SK-N-SH (cell line): ENCODE results near the gene TPRKB. TPM values are rescaled to one million over a fixed set of nuclear protein-coding genes. Genes with fewer than 3 reads are reported as not detected.
A peak's percentile ranks its signal among the peaks of the same experiment; 100 is the strongest.

Experiments used
- CTCF ChIA-PET: fragments of 300-600, 350-600 bp; formaldehyde crosslinking; extraction: SDS; loops from one replicate; lab custom pipeline; 2021; lab: Yijun Ruan, JAX
- POLR2A ChIA-PET: fragments of 350-600 bp; sonication (Branson Sonifier 250); formaldehyde crosslinking; extraction: SDS; loops from one replicate; lab custom pipeline; 2020; ENCODE audit warnings: antibody characterized with exemption, inconsistent platforms; lab: Yijun Ruan, JAX
- DNase-seq: peaks from one replicate; pipeline ENCODE4 v3.0.0; 2012
- H2AFZ ChIP-seq: fragments of 200-600 bp; sonication (generic); 2 replicates; pipeline ENCODE4 v1.8.1; 2016; ENCODE audit warnings: antibody characterized with exemption, mild to moderate bottlenecking, low read depth
- H3F3A ChIP-seq: fragments of 200-600 bp; sonication (generic); replicated peaks from 2 replicates; pipeline ENCODE3; 2016; ENCODE audit warnings: antibody characterized with exemption, mild to moderate bottlenecking; ENCODE audit not compliant: insufficient read depth
- H3K27ac ChIP-seq, 2 experiments: fragments of 200-500 bp in 1 of 2; fragments of 200-600 bp in 1 of 2; sonication (Bioruptor generic) in 1 of 2; sonication (generic), shearing (Covaris generic) in 1 of 2; 2 replicates each; pipeline versions ENCODE4 v1.5.1 to v1.6.1; 2014 to 2016; ENCODE audit warnings: low read depth in 2 of 2, inconsistent platforms in 1 of 2, low read length in 1 of 2, mild to moderate bottlenecking in 1 of 2, mixed read lengths in 1 of 2
- H3K27me3 ChIP-seq: fragments of 200-600 bp; sonication (generic), shearing (Covaris generic); 2 replicates; pipeline ENCODE4 v1.6.1; 2016; ENCODE audit warnings: mixed run types; ENCODE audit not compliant: insufficient read depth
- H3K36me3 ChIP-seq, 2 experiments: fragments of 200-500 bp in 1 of 2; fragments of 200-600 bp in 1 of 2; sonication (Bioruptor generic) in 1 of 2; sonication (generic) in 1 of 2; replicated peaks in 1 of 2; 2 replicates each; pipeline versions ENCODE3 to v1.5.1; 2014 to 2016; ENCODE audit warnings: low read length in 1 of 2, mild to moderate bottlenecking in 1 of 2; ENCODE audit not compliant: insufficient read depth in 2 of 2, control insufficient read depth in 1 of 2
- H3K4me1 ChIP-seq, 2 experiments: fragments of 200-500 bp in 1 of 2; fragments of 200-600 bp in 1 of 2; sonication (Bioruptor generic) in 1 of 2; sonication (generic), shearing (Covaris generic) in 1 of 2; 2 replicates each; pipeline versions ENCODE4 v1.5.1 to v1.6.1; 2014 to 2016; ENCODE audit warnings: low read depth in 1 of 2, low read length in 1 of 2, mixed run types in 1 of 2; ENCODE audit not compliant: insufficient read depth in 2 of 2, control insufficient read depth in 1 of 2
- H3K4me2 ChIP-seq: fragments of 200-600 bp; sonication (generic), shearing (Covaris generic); 2 replicates; pipeline ENCODE4 v1.6.1; 2017; ENCODE audit warnings: mixed run types
- H3K4me3 ChIP-seq, 2 experiments: fragments of 200-500 bp in 1 of 2; fragments of 200-600 bp in 1 of 2; sonication (Bioruptor generic) in 1 of 2; sonication (generic), shearing (Covaris generic) in 1 of 2; 2 replicates each; pipeline versions ENCODE4 v1.5.1 to v1.8.1; 2014 to 2016; ENCODE audit warnings: low read depth in 2 of 2, inconsistent platforms in 1 of 2, low read length in 1 of 2, mild to moderate bottlenecking in 1 of 2, mixed read lengths in 1 of 2, moderate library complexity in 1 of 2
- H3K79me2 ChIP-seq: fragments of 200-600 bp; sonication (generic); 2 replicates; pipeline ENCODE4 v1.8.1; 2017; ENCODE audit warnings: mild to moderate bottlenecking; ENCODE audit not compliant: insufficient read depth
- H3K9ac ChIP-seq: fragments of 200-600 bp; sonication (generic); 2 replicates; pipeline ENCODE4 v1.6.1; 2017; ENCODE audit warnings: mixed run types
- H3K9me2 ChIP-seq: fragments of 200-600 bp; sonication (generic); 2 replicates; pipeline ENCODE4 v1.6.1; 2017; ENCODE audit warnings: mixed run types
- H3K9me3 ChIP-seq: fragments of 200-600 bp; sonication (generic); 2 replicates; pipeline ENCODE4 v1.6.1; 2017; ENCODE audit warnings: mixed run types, mild to moderate bottlenecking, moderate library complexity
- H4K20me1 ChIP-seq: fragments of 200-600 bp; sonication (generic); 2 replicates; pipeline ENCODE4 v1.6.1; 2017; ENCODE audit warnings: mild to moderate bottlenecking, mixed run types; ENCODE audit not compliant: insufficient read depth
- CHD2 ChIP-seq: fragments of 150-350 bp; IDR thresholded peaks from 2 replicates; pipeline ENCODE4 v1.6.1; 2018; ENCODE audit warnings: low read length; ENCODE audit not compliant: partially characterized antibody
- ELF1 ChIP-seq: IDR thresholded peaks from 2 replicates; pipeline ENCODE4 v1.4.0; 2012
- EP300 ChIP-seq, 2 experiments: IDR thresholded peaks; 2 replicates each; pipeline versions ENCODE4 v1.4.0 to v1.6.1; 2012; ENCODE audit warnings: borderline replicate concordance in 1 of 2, low read depth in 1 of 2, low read length in 1 of 2
- EZH2phosphoT487 ChIP-seq: fragments of 200-600 bp; sonication (generic); IDR thresholded peaks from 2 replicates; pipeline ENCODE4 v1.6.1; 2017; ENCODE audit warnings: low read depth, mixed run types, mild to moderate bottlenecking, antibody characterized with exemption, moderate library complexity, borderline replicate concordance
- FOSL2 ChIP-seq: IDR thresholded peaks from 2 replicates; pipeline ENCODE4 v1.4.0; 2012; ENCODE audit warnings: low read depth, mild to moderate bottlenecking, moderate library complexity, borderline replicate concordance
- GATA2 ChIP-seq: sonication (generic); formaldehyde crosslinking; IDR thresholded peaks from 2 replicates; pipeline ENCODE4 v1.5.0; 2020; ENCODE audit warnings: mild to moderate bottlenecking, missing genetic modification reagents
- IRF3 ChIP-seq: fragments of 150-350 bp; IDR thresholded peaks from 2 replicates; pipeline ENCODE4 v1.6.1; 2016; ENCODE audit warnings: mild to moderate bottlenecking, low read depth, low read length
- JUND ChIP-seq: IDR thresholded peaks from 2 replicates; pipeline ENCODE4 v1.4.0; 2012
- MXI1 ChIP-seq: IDR thresholded peaks from 2 replicates; pipeline ENCODE4 v1.6.1; 2012; ENCODE audit warnings: mild to moderate bottlenecking, low read depth, low read length, improper control_type of control experiment
- NFIC ChIP-seq: IDR thresholded peaks from 2 replicates; pipeline ENCODE4 v1.4.0; 2012; ENCODE audit warnings: borderline replicate concordance
- POLR2AphosphoS5 ChIP-seq: IDR thresholded peaks from 2 replicates; pipeline ENCODE4 v1.6.1; 2012; ENCODE audit warnings: low read depth, low read length
- REST ChIP-seq: IDR thresholded peaks from 2 replicates; pipeline ENCODE4 v1.6.1; 2012; ENCODE audit warnings: mild to moderate bottlenecking, low read depth, low read length, moderate library complexity
- RFX5 ChIP-seq: IDR thresholded peaks from 2 replicates; pipeline ENCODE4 v1.6.1; 2012; ENCODE audit warnings: mild to moderate bottlenecking, improper control_type of control experiment, low read length
- RXRA ChIP-seq: IDR thresholded peaks from 2 replicates; pipeline ENCODE4 v1.4.0; 2012; ENCODE audit warnings: low read depth, mild to moderate bottlenecking, borderline replicate concordance
- SIN3A ChIP-seq: IDR thresholded peaks from 2 replicates; pipeline ENCODE4 v1.6.1; 2012; ENCODE audit warnings: low read depth, mild to moderate bottlenecking, low read length, moderate library complexity, borderline replicate concordance
- SMC3 ChIP-seq: IDR thresholded peaks from 2 replicates; pipeline ENCODE4 v1.6.1; 2012; ENCODE audit warnings: low read depth, low read length, improper control_type of control experiment
- TAF1 ChIP-seq: IDR thresholded peaks from 2 replicates; pipeline ENCODE4 v1.6.1; 2012; ENCODE audit warnings: low read depth, mild to moderate bottlenecking, low read length, moderate library complexity, borderline replicate concordance
- TCF12 ChIP-seq: IDR thresholded peaks from 2 replicates; pipeline ENCODE4 v1.4.0; 2012
- USF2 ChIP-seq: fragments of 150-350 bp; IDR thresholded peaks from 2 replicates; pipeline ENCODE4 v1.6.1; 2017; ENCODE audit warnings: antibody characterized with exemption, low read length, low read depth, borderline replicate concordance
- WGBS: methylation state at CpG from one replicate; pipeline ENCODE4 v1.1.6; 2017; ENCODE audit warnings: low lambda C conversion rate; 5-methylcytosine and 5-hydroxymethylcytosine counted together
- polyA plus RNA-seq, 3 experiments: library from polyadenylated mRNA; depleted of rRNA; stranded (reverse); fragments of >200 nt; gene quantifications; 2 replicates each; pipeline ENCODE4 v1.2.3, GENCODE V29; 2012

The TPRKB gene
- polyA plus RNA-seq, 1 of the 3 experiments (the other 2 are of a cell fraction), result 32.1 TPM

- H3K27ac ChIP-seq, result no peak overlapping the region
- POLR2A ChIA-PET, result no interaction called here
- no peaks in the 10 kb centered on the region for H3K27me3 ChIP-seq
- TF ChIP-seq EP300 (IDR thresholded peaks at IDR 0.05; ENCODE audit: borderline replicate concordance in 1 of 2, low read depth in 1 of 2, low read length in 1 of 2) (no peak), TAF1 (no peak), SMC3 (no peak), POLR2AphosphoS5 (no peak), USF2 (no peak), FOSL2 (no peak), ELF1 (no peak), CHD2 (no peak), RFX5 (no peak), EZH2phosphoT487 (no peak), JUND (no peak)
- no peak overlapping the region for H3K4me3 ChIP-seq
- no peaks in the 10 kb centered on the region for H3K4me1 ChIP-seq
- H3K4me2 ChIP-seq, result no peak overlapping the region
- H3K79me2 ChIP-seq, result peaks cover 6% of the 10 kb centered on the region; the same call in 1 of the 2 replicates
- no peak for DNase-seq
- CTCF ChIA-PET, result no interaction called here
- peaks cover 5% of the 10 kb centered on the region for H3F3A ChIP-seq
- peaks cover 59 to 62% of the 10 kb centered on the region in 2 experiments for H3K36me3 ChIP-seq
- no peaks in the 10 kb centered on the region for H3K9me2 ChIP-seq
- WGBS, result 87% methylated on average over 1 of the region's 1 CpG
- H2AFZ ChIP-seq, result no peak overlapping the region
- no peak overlapping the region for H3K9ac ChIP-seq
- no peaks in the 10 kb centered on the region for H3K9me3 ChIP-seq
- H4K20me1 ChIP-seq, result no peaks in the 10 kb centered on the region
These were observed 27.8 kb upstream of the TPRKB start for GRCh38 chr2:73764945-73765344.

- peaks cover 5% of the 10 kb centered on the region for H3F3A ChIP-seq
- WGBS, result 31% methylated on average over 1 of the region's 1 CpG
- no peak for TF ChIP-seq SMC3
- no peak for TF ChIP-seq RXRA
- TF ChIP-seq GATA2 (CRISPR knock-in tag), result no peak
- no peak for TF ChIP-seq NFIC
- no peak for TF ChIP-seq SIN3A
- TF ChIP-seq EP300 (IDR thresholded peaks at IDR 0.05; ENCODE audit: borderline replicate concordance in 1 of 2, low read depth in 1 of 2, low read length in 1 of 2), result no peak
- TF ChIP-seq MXI1, result no peak
- no peak for TF ChIP-seq TAF1
- no peak for TF ChIP-seq USF2
- no peak for TF ChIP-seq JUND
- TF ChIP-seq REST, result no peak
- TF ChIP-seq TCF12, result peak; percentile 44; the same call in 1 of the 2 replicates
- no peak for TF ChIP-seq POLR2AphosphoS5
- no peak for TF ChIP-seq IRF3
These were observed 25.4 kb upstream of the TPRKB start for GRCh38 chr2:73762571-73762970.

More at GRCh38 chr2:73762571-73762970, 25.4 kb upstream of the TPRKB start:
- no peaks in the 10 kb centered on the region for H3K9me2 ChIP-seq
- H3K4me2 ChIP-seq, result no peak overlapping the region
- H3K27ac ChIP-seq, result no peak overlapping the region
- no peaks in the 10 kb centered on the region for H3K27me3 ChIP-seq
- no peak overlapping the region for H3K9ac ChIP-seq
- POLR2A ChIA-PET, result no interaction called here
- no peak for DNase-seq
- H3K4me1 ChIP-seq, result peaks cover 4 to 6% of the 10 kb centered on the region in 2 experiments; a peak in 2 of 4 replicates
- no peaks in the 10 kb centered on the region for H3K9me3 ChIP-seq
- 0 out of 2 replicates have a peak, but pooled peaks cover 1% of the 10 kb centered on the region for H3K79me2 ChIP-seq
- CTCF ChIA-PET, result interaction anchor here (1.7 to 1.9 kb wide), 2 partner anchors 17 to 18 kb away, joined by 5 to 6 read pairs; partner anchors contain the start of gene DUSP11
- H4K20me1 ChIP-seq, result no peaks in the 10 kb centered on the region
- H2AFZ ChIP-seq, result no peak overlapping the region
- H3K36me3 ChIP-seq, result peaks cover 44 to 49% of the 10 kb centered on the region in 2 experiments
- no peak overlapping the region for H3K4me3 ChIP-seq
